HG03103 (cell line): ENCODE results near the gene NR2F1.

Source experiments
- ATAC-seq: cut with Tn5 transposase; IDR thresholded peaks from one replicate; pipeline ENCODE4 v1.9.1; 2021; ENCODE audit warnings: low read depth; ENCODE audit not compliant: unreplicated experiment

NR2F1 gene

GRCh38 chr5:93635991-93636390, 53.0 kb downstream of the NR2F1 start:
- no peak for ATAC-seq

- ATAC-seq = no peak
Observed at GRCh38 chr5:93636837-93637236, 53.8 kb downstream of the NR2F1 start.

GRCh38 chr5:93637697-93638096, 54.7 kb downstream of the NR2F1 start:
- ATAC-seq = no peak

DNA sequence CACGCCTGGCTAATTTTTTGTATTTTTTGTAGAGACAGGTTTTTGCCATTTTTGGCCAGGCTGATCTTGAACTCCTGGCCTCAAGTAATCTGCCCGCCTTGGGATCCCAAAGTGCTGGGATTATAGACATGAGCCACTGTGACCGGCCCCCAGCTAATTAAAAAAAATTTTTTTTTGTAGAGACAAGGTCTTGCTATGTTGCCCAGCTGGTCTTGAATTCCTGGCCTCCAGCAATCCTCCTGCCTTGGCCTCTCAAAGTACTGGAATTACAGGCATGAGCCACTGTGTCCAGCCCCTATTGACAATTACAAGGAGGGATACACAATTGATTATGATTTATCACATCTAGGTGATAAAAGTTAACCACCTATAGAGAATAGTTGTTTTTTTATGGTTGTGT, 59.5 kb downstream of the NR2F1 start:
- no peak for ATAC-seq
